Gastrocnemius medialis (tissue), 4 donors: ENCODE measurements around the gene MARK3. TPM values are rescaled to one million over a fixed set of nuclear protein-coding genes. Genes with fewer than 3 reads are reported as not detected.

Source experiments
- ATAC-seq, 2 donors: fragments of 150-250 bp; one replicate each; pipeline ENCODE4 v1.9.1; 2016
- DNase-seq, 2 donors: peaks; one replicate each; pipeline ENCODE4 v3.0.0-alpha.2; 2019
- H3K27ac ChIP-seq, 4 donors: fragments of 200-600 bp; sonication (generic); 1 replicate in 1 of 4; 2 replicates in 3 of 4; pipeline ENCODE4 v1.5.1; 2016 to 2018; ENCODE audit warnings: mild to moderate bottlenecking in 2 of 4, moderate library complexity in 1 of 4
- H3K27me3 ChIP-seq, 3 donors: fragments of 200-600 bp; sonication (generic) in 2 of 3; 1 replicate in 1 of 3; 2 replicates in 2 of 3; pipeline versions ENCODE4 v1.5.1 to v1.6.0; 2016 to 2019; ENCODE audit warnings: mild to moderate bottlenecking in 1 of 3, moderate library complexity in 1 of 3
- H3K36me3 ChIP-seq, 2 donors: fragments of 200-600 bp; sonication (generic) in 1 of 2; one replicate each; pipeline ENCODE4 v1.5.1; 2017 to 2018
- H3K4me1 ChIP-seq, 2 donors: fragments of 200-600 bp; sonication (generic) in 1 of 2; one replicate each; pipeline ENCODE4 v1.5.1; 2016 to 2017; ENCODE audit warnings: mild to moderate bottlenecking in 2 of 2
- H3K4me3 ChIP-seq, 4 donors: fragments of 200-600 bp; sonication (generic) in 3 of 4; 1 replicate in 1 of 4; 2 replicates in 3 of 4; pipeline ENCODE4 v1.5.1; 2016 to 2019; ENCODE audit warnings: mild to moderate bottlenecking in 2 of 4
- H3K9me3 ChIP-seq, 3 donors: fragments of 200-600 bp; sonication (generic) in 2 of 3; 1 replicate in 1 of 3; 2 replicates in 2 of 3; pipeline ENCODE4 v1.5.1; 2016 to 2019
- POLR2A ChIP-seq, 2 donors: fragments of 450-650 bp; IDR thresholded peaks; one replicate each; pipeline ENCODE4 v1.6.1; 2017; ENCODE audit warnings: antibody characterized with exemption in 2 of 2, mild to moderate bottlenecking in 2 of 2, moderate library complexity in 2 of 2
- in situ Hi-C, 4 donors: fragments of 200-750 bp; cut with MboI; loops; one replicate each; pipeline versions ENCODE4 v1.15.0 to v1.8.0; 2017; ENCODE audit warnings: low sequenced_read_pairs in 4 of 4
- intact Hi-C: fragments of 100-400 bp; cut with DNase I; formaldehyde crosslinking; loops from one replicate; pipeline ENCODE4 v1.15.1; 2023; ENCODE audit warnings: low total_unique reads
- total RNA-seq, 4 donors: library from RNA; depleted of rRNA; stranded (reverse); fragments of >200 nt; gene quantifications; one replicate each; pipeline versions ENCODE4 v1.1.0 to v1.2.3, GENCODE V29; 2016
- TF ChIP-seq, protein P1 (sequence below), 5 experiments: fragments of 450-650 bp in 3 of 5; fragments of 200-600 bp in 2 of 5; sonication (generic) in 2 of 5; IDR thresholded peaks in 4 of 5; conservative IDR thresholded peaks in 1 of 5; 1 replicate in 4 of 5; 2 replicates in 1 of 5; pipeline ENCODE4 v1.5.1; 2016 to 2019; ENCODE audit warnings: antibody characterized with exemption in 5 of 5, mild to moderate bottlenecking in 3 of 5, moderate library complexity in 3 of 5

MARK3 gene
- total RNA-seq, 4 donors from 2014 or later, result 60.2 to 73.1 (median 71.6) TPM

- no peaks in the 10 kb centered on the region for H3K36me3 ChIP-seq
- H3K27me3 ChIP-seq, result no peaks in the 10 kb centered on the region
Measured at GRCh38 chr14:103361867-103362266, 23.3 kb upstream of the MARK3 start.

DNA sequence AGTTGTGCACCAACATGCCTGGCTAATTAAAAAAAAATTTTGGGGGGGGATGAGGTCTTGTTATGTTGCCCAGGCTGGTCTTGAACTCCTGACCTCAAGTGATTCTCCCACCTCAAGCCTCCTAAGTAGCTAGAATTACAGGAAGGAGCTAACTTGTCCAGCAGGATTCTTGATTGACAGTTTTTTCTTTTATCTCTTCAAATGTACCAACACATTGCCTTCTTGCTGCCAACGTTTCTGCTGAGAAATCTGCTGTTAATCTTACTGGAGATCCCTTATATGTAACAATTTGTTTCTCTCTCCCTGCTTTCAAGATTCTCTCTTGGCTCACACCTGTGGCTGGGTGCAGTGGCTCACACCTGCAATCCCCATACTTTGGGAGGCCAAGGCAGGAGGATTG is 22.4 kb upstream of the MARK3 start:
- Histone ChIP-seq H3K4me1 (no peaks in the 10 kb centered on the region), H3K27me3 (no peaks in the 10 kb centered on the region), H3K9me3 (no peaks in the 10 kb centered on the region), H3K36me3 (no peaks in the 10 kb centered on the region), H3K27ac (no peak overlapping the region), H3K4me3 (no peak overlapping the region)
- intact Hi-C loops (no loop called here), in situ Hi-C loops (no loop called here)
- DNase-seq (no peak), ATAC-seq (no peak)
- TF ChIP-seq POLR2A (IDR thresholded peaks at IDR 0.05), result no peak
- TF ChIP-seq, protein P1, sequence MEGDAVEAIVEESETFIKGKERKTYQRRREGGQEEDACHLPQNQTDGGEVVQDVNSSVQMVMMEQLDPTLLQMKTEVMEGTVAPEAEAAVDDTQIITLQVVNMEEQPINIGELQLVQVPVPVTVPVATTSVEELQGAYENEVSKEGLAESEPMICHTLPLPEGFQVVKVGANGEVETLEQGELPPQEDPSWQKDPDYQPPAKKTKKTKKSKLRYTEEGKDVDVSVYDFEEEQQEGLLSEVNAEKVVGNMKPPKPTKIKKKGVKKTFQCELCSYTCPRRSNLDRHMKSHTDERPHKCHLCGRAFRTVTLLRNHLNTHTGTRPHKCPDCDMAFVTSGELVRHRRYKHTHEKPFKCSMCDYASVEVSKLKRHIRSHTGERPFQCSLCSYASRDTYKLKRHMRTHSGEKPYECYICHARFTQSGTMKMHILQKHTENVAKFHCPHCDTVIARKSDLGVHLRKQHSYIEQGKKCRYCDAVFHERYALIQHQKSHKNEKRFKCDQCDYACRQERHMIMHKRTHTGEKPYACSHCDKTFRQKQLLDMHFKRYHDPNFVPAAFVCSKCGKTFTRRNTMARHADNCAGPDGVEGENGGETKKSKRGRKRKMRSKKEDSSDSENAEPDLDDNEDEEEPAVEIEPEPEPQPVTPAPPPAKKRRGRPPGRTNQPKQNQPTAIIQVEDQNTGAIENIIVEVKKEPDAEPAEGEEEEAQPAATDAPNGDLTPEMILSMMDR (IDR thresholded peaks at IDR 0.05 in 4 of 5, conservative IDR thresholded peaks at IDR 0.05 in 1 of 5), result no peak

More at GRCh38 chr14:103361867-103362266, 23.3 kb upstream of the MARK3 start:
- in situ Hi-C loops (no loop called here), intact Hi-C loops (no loop called here)
- no peak overlapping the region for H3K27ac ChIP-seq
- TF ChIP-seq POLR2A (IDR thresholded peaks at IDR 0.05), result no peak
- TF ChIP-seq, protein P1 (IDR thresholded peaks at IDR 0.05 in 4 of 5, conservative IDR thresholded peaks at IDR 0.05 in 1 of 5), result no peak
- H3K4me3 ChIP-seq, result no peak overlapping the region
- H3K4me1 ChIP-seq, result no peaks in the 10 kb centered on the region
- H3K9me3 ChIP-seq, result no peaks in the 10 kb centered on the region
- DNase-seq (no peak), ATAC-seq (no peak)

DNA sequence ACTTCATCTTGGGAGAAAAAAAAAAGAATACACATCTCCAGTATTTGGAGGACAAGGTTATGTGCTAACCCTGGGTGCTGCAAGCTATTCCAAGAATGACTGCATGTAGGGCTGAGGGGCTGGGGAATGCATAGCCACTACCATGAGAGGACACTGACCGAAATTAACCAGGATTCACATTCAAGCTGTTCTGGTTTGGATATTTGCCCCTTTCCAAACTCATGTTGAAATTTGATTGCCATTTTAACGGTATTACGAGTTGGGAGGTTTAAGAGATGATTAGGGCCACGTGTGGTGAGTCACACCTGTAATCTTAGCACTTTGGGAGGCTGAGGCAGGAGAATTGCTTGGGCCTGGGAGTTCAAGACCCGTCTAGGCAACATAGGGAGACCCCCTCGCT is 18.5 kb upstream of the MARK3 start:
- intact Hi-C loops, result no loop called here
- in situ Hi-C loops, result no loop called here
- Histone ChIP-seq H3K4me1 (no peaks in the 10 kb centered on the region), H3K27ac (no peak overlapping the region), H3K9me3 (no peaks in the 10 kb centered on the region), H3K36me3 (no peaks in the 10 kb centered on the region), H3K4me3 (no peak overlapping the region), H3K27me3 (no peaks in the 10 kb centered on the region)
- ATAC-seq (no peak), DNase-seq (no peak)
- TF ChIP-seq, protein P1 (IDR thresholded peaks at IDR 0.05 in 4 of 5, conservative IDR thresholded peaks at IDR 0.05 in 1 of 5), result no peak
- TF ChIP-seq POLR2A (IDR thresholded peaks at IDR 0.05), result no peak

- in situ Hi-C loops, result no loop called here
- ATAC-seq (no peak), DNase-seq (no peak)
- no peak overlapping the region for H3K4me3 ChIP-seq
- TF ChIP-seq POLR2A (IDR thresholded peaks at IDR 0.05), result no peak
- TF ChIP-seq, protein P1 (IDR thresholded peaks at IDR 0.05 in 4 of 5, conservative IDR thresholded peaks at IDR 0.05 in 1 of 5), result no peak
- H3K27ac ChIP-seq, result no peak overlapping the region
- no peaks in the 10 kb centered on the region for H3K36me3 ChIP-seq
- no peaks in the 10 kb centered on the region for H3K9me3 ChIP-seq
- H3K27me3 ChIP-seq, result no peaks in the 10 kb centered on the region
- intact Hi-C loops, result no loop called here
- no peaks in the 10 kb centered on the region for H3K4me1 ChIP-seq
Measured at GRCh38 chr14:103367995-103368394, 17.2 kb upstream of the MARK3 start.

- Histone ChIP-seq H3K4me1 (no peaks in the 10 kb centered on the region), H3K36me3 (no peaks in the 10 kb centered on the region), H3K27me3 (no peaks in the 10 kb centered on the region), H3K27ac (no peak overlapping the region), H3K9me3 (no peaks in the 10 kb centered on the region), H3K4me3 (no peak overlapping the region)
- intact Hi-C loops, result no loop called here
- in situ Hi-C loops, result no loop called here
- no peak for DNase-seq
- no peak for ATAC-seq
- TF ChIP-seq POLR2A (IDR thresholded peaks at IDR 0.05), result no peak
- TF ChIP-seq, protein P1 (IDR thresholded peaks at IDR 0.05 in 4 of 5, conservative IDR thresholded peaks at IDR 0.05 in 1 of 5), result no peak
Measured at GRCh38 chr14:103370087-103370486, 15.1 kb upstream of the MARK3 start.
